HepG2 (cell line): ENCODE results near the gene SYMPK. TPM values are rescaled to one million over a fixed set of nuclear protein-coding genes. Genes with fewer than 3 reads are reported as not detected.

Experiments used
- AHDC1 ChIP-seq: sonication (generic); formaldehyde crosslinking; IDR thresholded peaks from 2 replicates; pipeline ENCODE4 v1.5.1; 2020; ENCODE audit warnings: mild to moderate bottlenecking, missing genetic modification reagents, borderline replicate concordance
- GTF2F1 ChIP-seq: fragments of 150-350 bp; IDR thresholded peaks from 2 replicates; pipeline ENCODE4 v1.6.1; 2014; ENCODE audit warnings: low read length
- NFE2L2 ChIP-seq: fragments of 150-350 bp; IDR thresholded peaks from 2 replicates; pipeline ENCODE4 v1.6.1; 2014; ENCODE audit warnings: low read length
- POLR2AphosphoS5 ChIP-seq: IDR thresholded peaks from 2 replicates; pipeline ENCODE4 v1.6.1; 2012; ENCODE audit warnings: low read depth, low read length
- RARA ChIP-seq: IDR thresholded peaks from 2 replicates; pipeline ENCODE4 v1.6.1; 2016; ENCODE audit warnings: missing genetic modification reagents, missing compliant biosample characterization
- SPEN ChIP-seq: sonication (generic); formaldehyde crosslinking; IDR thresholded peaks from 2 replicates; pipeline ENCODE4 v1.5.1; 2020; ENCODE audit warnings: low read depth, mild to moderate bottlenecking, missing genetic modification reagents
- TRAFD1 ChIP-seq: sonication (generic); formaldehyde crosslinking; IDR thresholded peaks from 2 replicates; pipeline ENCODE4 v1.5.1; 2020; ENCODE audit warnings: missing genetic modification reagents, mild to moderate bottlenecking, borderline replicate concordance
- ZNF501 ChIP-seq: sonication (generic); formaldehyde crosslinking; IDR thresholded peaks from 2 replicates; pipeline ENCODE4 v1.5.1; 2020; ENCODE audit warnings: mild to moderate bottlenecking, moderate library complexity, missing genetic modification reagents
- ZNF510 ChIP-seq: sonication (generic); formaldehyde crosslinking; IDR thresholded peaks from 2 replicates; pipeline ENCODE4 v1.4.0; 2020; ENCODE audit warnings: low read depth, mild to moderate bottlenecking, missing genetic modification reagents
- ZNF598 ChIP-seq: sonication (generic); formaldehyde crosslinking; IDR thresholded peaks from 2 replicates; pipeline ENCODE4 v1.5.1; 2020; ENCODE audit warnings: mild to moderate bottlenecking, missing genetic modification reagents, borderline replicate concordance
- ZNF768 ChIP-seq: sonication (generic); formaldehyde crosslinking; IDR thresholded peaks from 2 replicates; pipeline ENCODE4 v1.4.0; 2020; ENCODE audit warnings: missing genetic modification reagents
- polyA plus RNA-seq, 8 experiments: library from polyadenylated mRNA; depleted of rRNA in 3 of 8; stranded (reverse) in 7 of 8; unstranded in 1 of 8; fragments of >200 nt; fragmentation: Illumina TruSeq in 4 of 8; extraction: Trizol in 4 of 8; gene quantifications; 2 replicates each; pipeline versions ENCODE4 v1.2.1 to v1.2.3, GENCODE V29; 2011 to 2016; ENCODE audit warnings: low read depth in 4 of 8, missing spikeins in 1 of 8, mixed read lengths in 1 of 8; ENCODE audit not compliant: insufficient read depth in 1 of 8
- total RNA-seq, 5 experiments: library from RNA; depleted of rRNA; stranded (reverse); fragments of >200 nt; fragmentation: Illumina TruSeq; extraction: Trizol; gene quantifications; 2 replicates each; pipeline ENCODE4 v1.2.3, GENCODE V29; 2016; ENCODE audit warnings: low read depth in 1 of 5
- TF ChIP-seq, protein P1 (sequence below): IDR thresholded peaks from 2 replicates; pipeline ENCODE4 v1.6.1; 2016; ENCODE audit warnings: low read depth
- TF ChIP-seq, protein P2 (sequence below): sonication (generic); formaldehyde crosslinking; IDR thresholded peaks from 2 replicates; pipeline ENCODE4 v1.9.0; 2021; ENCODE audit warnings: mild to moderate bottlenecking, missing genetic modification reagents

Gene SYMPK
- total and polyA plus RNA-seq, 2 of the 13 experiments (the other 11 are each of a cell fraction or from before 2014, with no cell fraction given) = 21.9 to 55.7 TPM

GRCh38 chr19:45767881-45768654, 94.9 kb downstream of the SYMPK start (continued):
- TF ChIP-seq AHDC1 (CRISPR knock-in tag) (0 out of 2 replicates have a peak, but pooled peaks have one; percentile 8), ZNF598 (no peak), ZNF501 (CRISPR knock-in tag) (no peak), GTF2F1 (no peak), RARA (CRISPR knock-in tag) (0 out of 2 replicates have a peak, but pooled peaks have one; percentile 25), SPEN (0 out of 2 replicates have a peak, but pooled peaks have one; percentile 49), ZNF510 (CRISPR knock-in tag) (no peak), NFE2L2 (no peak), TRAFD1 (CRISPR knock-in tag) (no peak), ZNF768 (no peak; the same call in 1 of the 2 replicates), POLR2AphosphoS5 (no peak)
- TF ChIP-seq, protein P1, sequence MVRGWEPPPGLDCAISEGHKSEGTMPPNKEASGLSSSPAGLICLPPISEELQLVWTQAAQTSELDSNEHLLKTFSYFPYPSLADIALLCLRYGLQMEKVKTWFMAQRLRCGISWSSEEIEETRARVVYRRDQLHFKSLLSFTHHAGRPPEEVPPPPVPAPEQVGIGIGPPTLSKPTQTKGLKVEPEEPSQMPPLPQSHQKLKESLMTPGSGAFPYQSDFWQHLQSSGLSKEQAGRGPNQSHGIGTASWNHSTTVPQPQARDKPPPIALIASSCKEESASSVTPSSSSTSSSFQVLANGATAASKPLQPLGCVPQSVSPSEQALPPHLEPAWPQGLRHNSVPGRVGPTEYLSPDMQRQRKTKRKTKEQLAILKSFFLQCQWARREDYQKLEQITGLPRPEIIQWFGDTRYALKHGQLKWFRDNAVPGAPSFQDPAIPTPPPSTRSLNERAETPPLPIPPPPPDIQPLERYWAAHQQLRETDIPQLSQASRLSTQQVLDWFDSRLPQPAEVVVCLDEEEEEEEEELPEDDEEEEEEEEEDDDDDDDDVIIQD (CRISPR knock-in tag) = no peak
- TF ChIP-seq, protein P2, sequence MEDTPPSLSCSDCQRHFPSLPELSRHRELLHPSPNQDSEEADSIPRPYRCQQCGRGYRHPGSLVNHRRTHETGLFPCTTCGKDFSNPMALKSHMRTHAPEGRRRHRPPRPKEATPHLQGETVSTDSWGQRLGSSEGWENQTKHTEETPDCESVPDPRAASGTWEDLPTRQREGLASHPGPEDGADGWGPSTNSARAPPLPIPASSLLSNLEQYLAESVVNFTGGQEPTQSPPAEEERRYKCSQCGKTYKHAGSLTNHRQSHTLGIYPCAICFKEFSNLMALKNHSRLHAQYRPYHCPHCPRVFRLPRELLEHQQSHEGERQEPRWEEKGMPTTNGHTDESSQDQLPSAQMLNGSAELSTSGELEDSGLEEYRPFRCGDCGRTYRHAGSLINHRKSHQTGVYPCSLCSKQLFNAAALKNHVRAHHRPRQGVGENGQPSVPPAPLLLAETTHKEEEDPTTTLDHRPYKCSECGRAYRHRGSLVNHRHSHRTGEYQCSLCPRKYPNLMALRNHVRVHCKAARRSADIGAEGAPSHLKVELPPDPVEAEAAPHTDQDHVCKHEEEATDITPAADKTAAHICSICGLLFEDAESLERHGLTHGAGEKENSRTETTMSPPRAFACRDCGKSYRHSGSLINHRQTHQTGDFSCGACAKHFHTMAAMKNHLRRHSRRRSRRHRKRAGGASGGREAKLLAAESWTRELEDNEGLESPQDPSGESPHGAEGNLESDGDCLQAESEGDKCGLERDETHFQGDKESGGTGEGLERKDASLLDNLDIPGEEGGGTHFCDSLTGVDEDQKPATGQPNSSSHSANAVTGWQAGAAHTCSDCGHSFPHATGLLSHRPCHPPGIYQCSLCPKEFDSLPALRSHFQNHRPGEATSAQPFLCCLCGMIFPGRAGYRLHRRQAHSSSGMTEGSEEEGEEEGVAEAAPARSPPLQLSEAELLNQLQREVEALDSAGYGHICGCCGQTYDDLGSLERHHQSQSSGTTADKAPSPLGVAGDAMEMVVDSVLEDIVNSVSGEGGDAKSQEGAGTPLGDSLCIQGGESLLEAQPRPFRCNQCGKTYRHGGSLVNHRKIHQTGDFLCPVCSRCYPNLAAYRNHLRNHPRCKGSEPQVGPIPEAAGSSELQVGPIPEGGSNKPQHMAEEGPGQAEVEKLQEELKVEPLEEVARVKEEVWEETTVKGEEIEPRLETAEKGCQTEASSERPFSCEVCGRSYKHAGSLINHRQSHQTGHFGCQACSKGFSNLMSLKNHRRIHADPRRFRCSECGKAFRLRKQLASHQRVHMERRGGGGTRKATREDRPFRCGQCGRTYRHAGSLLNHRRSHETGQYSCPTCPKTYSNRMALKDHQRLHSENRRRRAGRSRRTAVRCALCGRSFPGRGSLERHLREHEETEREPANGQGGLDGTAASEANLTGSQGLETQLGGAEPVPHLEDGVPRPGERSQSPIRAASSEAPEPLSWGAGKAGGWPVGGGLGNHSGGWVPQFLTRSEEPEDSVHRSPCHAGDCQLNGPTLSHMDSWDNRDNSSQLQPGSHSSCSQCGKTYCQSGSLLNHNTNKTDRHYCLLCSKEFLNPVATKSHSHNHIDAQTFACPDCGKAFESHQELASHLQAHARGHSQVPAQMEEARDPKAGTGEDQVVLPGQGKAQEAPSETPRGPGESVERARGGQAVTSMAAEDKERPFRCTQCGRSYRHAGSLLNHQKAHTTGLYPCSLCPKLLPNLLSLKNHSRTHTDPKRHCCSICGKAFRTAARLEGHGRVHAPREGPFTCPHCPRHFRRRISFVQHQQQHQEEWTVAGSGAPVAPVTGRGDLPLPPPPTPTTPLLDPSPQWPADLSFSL (CRISPR knock-in tag) = no peak; the same call in 1 of the 2 replicates
